ENCODE data around the gene BLOC1S1. TPM values are rescaled to one million over a fixed set of nuclear protein-coding genes. Genes with fewer than 3 reads are reported as not detected.

Gene BLOC1S1
- total and polyA plus RNA-seq, 2 of the 4 experiments (the other 2 are of a cell fraction) = 128 to 285 TPM

DNA sequence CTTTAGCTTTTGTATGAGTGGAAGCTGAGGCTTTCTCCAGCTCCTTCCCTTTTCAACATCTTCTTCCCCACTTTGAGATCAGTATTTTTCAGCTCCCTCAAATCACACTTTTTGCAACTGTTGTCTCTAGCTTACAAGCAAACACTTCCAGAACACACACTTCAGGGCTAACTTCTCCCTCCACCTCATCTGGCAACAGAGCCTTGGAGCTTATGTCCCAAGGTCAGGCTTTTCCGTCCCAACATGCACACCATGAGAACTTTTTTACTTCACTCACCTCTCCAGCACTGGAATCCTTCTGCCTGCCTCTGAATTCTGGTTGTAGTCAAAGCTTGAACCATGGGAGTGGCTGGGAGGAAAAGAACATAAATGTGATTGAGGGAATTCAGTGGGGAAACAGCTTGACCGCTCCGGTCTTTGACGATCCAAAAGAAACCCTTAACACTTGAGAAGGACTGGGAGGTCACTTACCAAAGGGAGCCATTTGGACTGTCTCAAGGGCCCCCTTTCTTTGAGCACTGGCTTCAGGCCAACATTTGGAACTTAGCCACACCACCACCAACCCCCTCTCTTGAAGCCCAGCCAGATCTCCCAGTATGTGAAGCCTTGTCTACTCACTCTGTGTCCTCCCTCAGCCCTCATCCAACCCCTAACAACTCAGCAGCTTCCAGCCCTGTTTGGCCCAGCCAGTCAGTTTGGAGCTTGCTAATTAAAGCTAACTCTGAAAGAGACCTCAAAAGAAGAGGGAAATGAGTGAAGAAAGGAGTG is 3.9 kb upstream of the BLOC1S1 start:
- Histone ChIP-seq H3K9me3 (ENCODE audit: control insufficient read depth, insufficient read depth, low read length) (no peaks in the 10 kb centered on the region), H3K27me3 (ENCODE audit: control insufficient read depth, insufficient read depth, low read length) (peaks cover 16% of the 10 kb centered on the region), H3K4me3 (ENCODE audit: insufficient read depth, low read depth, low read length) (no peak overlapping the region), H3K9ac (ENCODE audit: low read depth, low read length) (no peak overlapping the region), H3K56ac (ENCODE audit: extremely low read depth, insufficient read depth, low read length) (no peak overlapping the region), H3K4me1 (ENCODE audit: control insufficient read depth, insufficient read depth, low read length) (peaks cover 16% of the 10 kb centered on the region), H3K79me1 (ENCODE audit: low read depth in 1 of 2, low read length in 2 of 2) (peaks cover 5 to 20% of the 10 kb centered on the region in 2 experiments; a peak in 3 of 4 replicates), H2AK9ac (replicated peaks; ENCODE audit: low read depth, low read length, poor library complexity) (peak overlapping the region; percentile 31), H3K36me3 (ENCODE audit: control insufficient read depth, insufficient read depth, low read length) (no peaks in the 10 kb centered on the region), H2BK20ac (ENCODE audit: low read depth, low read length) (no peak overlapping the region; the same call in 1 of the 2 replicates), H4K5ac (ENCODE audit: low read depth, low read length) (no peak overlapping the region), H3K4ac (ENCODE audit: low read depth, low read length) (no peak overlapping the region), H4K8ac (ENCODE audit: low read depth in 2 of 2, low read length in 2 of 2) (no peak overlapping the region), H2BK15ac (ENCODE audit: low read depth, low read length) (0 out of 3 replicates have a peak overlapping the region, but pooled peaks have one; percentile 63), H4K91ac (ENCODE audit: insufficient read depth, low read depth, low read length) (no peak overlapping the region; the same call in 1 of the 2 replicates), H3K4me2 (ENCODE audit: low read depth, low read length) (no peak overlapping the region), H2AFZ (replicated peaks; ENCODE audit: low read length, poor library complexity) (peak overlapping the region; percentile 26), H3K9me1 (ENCODE audit: insufficient read depth, low read length) (peaks cover 8% of the 10 kb centered on the region), H2BK5ac (ENCODE audit: low read depth, low read length, poor library complexity, severe bottlenecking) (no peak overlapping the region), H3K27ac (ENCODE audit: insufficient read depth, low read length) (no peak overlapping the region), H2BK120ac (ENCODE audit: low read depth, low read length) (no peak overlapping the region), H2AK5ac (ENCODE audit: low read depth, low read length) (no peak overlapping the region), H3K14ac (replicated peaks; ENCODE audit: low read depth, low read length) (no peak overlapping the region), H3K18ac (ENCODE audit: low read depth, low read length) (no peak overlapping the region), H4K20me1 (ENCODE audit: insufficient read depth, low read length) (no peaks in the 10 kb centered on the region), H3K23ac (ENCODE audit: low read depth, low read length) (no peak overlapping the region)
- ATAC-seq (ENCODE audit: low read depth) = no peak
- DNase-seq = no peak
- POLR2A ChIA-PET (ENCODE audit: unreplicated experiment) = no interaction called here
- in situ Hi-C loops (cut with MboI; ENCODE audit: low sequenced_read_pairs) (no loop called here), intact Hi-C loops (cut with micrococcal nuclease) (no loop called here), dilution Hi-C loops (cut with HindIII; ENCODE audit: low sequenced_read_pairs, unreplicated experiment) (no loop called here)
- BruUV-seq (replicated peaks) = no TSS peak
- WGBS, 2 experiments (ENCODE audit: extremely low coverage in 2 of 2, insufficient read length in 1 of 2) = no CpG with 5 or more reads among the region's 4 CpGs
- CTCF ChIA-PET = no interaction called here
- TF ChIP-seq FOS (IDR thresholded peaks at IDR 0.05; ENCODE audit: low read depth, low read length) (no peak), RCOR1 (IDR thresholded peaks at IDR 0.05; ENCODE audit: insufficient replicate concordance, low read length) (no peak), BHLHE40 (IDR thresholded peaks at IDR 0.05; ENCODE audit: low read depth, low read length) (no peak), CEBPB (IDR thresholded peaks at IDR 0.05; ENCODE audit: low read depth, low read length) (no peak), USF2 (IDR thresholded peaks at IDR 0.05; ENCODE audit: low read depth, low read length) (no peak), CHD1 (IDR thresholded peaks at IDR 0.05; ENCODE audit: low read depth, low read length) (no peak), SMC3 (IDR thresholded peaks at IDR 0.05; ENCODE audit: low read depth, low read length) (no peak), RAD21 (IDR thresholded peaks at IDR 0.05; ENCODE audit: low read length) (no peak), MAFK (IDR thresholded peaks at IDR 0.05; ENCODE audit: low read depth, low read length) (no peak), POLR2A (IDR thresholded peaks at IDR 0.05; ENCODE audit: low read depth, low read length) (no peak), NFE2L2 (IDR thresholded peaks at IDR 0.05; ENCODE audit: low read depth, low read length) (no peak), CTCF (conservative IDR thresholded peaks at IDR 0.05; ENCODE audit: low read depth, low read length) (no peak), MAZ (IDR thresholded peaks at IDR 0.05; ENCODE audit: borderline replicate concordance, low read depth, low read length) (no peak), RFX5 (IDR thresholded peaks at IDR 0.05; ENCODE audit: low read depth, low read length) (no peak)
- TF ChIP-seq, protein P1, sequence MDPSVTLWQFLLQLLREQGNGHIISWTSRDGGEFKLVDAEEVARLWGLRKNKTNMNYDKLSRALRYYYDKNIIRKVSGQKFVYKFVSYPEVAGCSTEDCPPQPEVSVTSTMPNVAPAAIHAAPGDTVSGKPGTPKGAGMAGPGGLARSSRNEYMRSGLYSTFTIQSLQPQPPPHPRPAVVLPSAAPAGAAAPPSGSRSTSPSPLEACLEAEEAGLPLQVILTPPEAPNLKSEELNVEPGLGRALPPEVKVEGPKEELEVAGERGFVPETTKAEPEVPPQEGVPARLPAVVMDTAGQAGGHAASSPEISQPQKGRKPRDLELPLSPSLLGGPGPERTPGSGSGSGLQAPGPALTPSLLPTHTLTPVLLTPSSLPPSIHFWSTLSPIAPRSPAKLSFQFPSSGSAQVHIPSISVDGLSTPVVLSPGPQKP (IDR thresholded peaks at IDR 0.05; ENCODE audit: borderline replicate concordance, low read depth, low read length) = no peak

Measured in IMR-90 (cell line).